ENCODE results near the gene IGSF5.

DNA sequence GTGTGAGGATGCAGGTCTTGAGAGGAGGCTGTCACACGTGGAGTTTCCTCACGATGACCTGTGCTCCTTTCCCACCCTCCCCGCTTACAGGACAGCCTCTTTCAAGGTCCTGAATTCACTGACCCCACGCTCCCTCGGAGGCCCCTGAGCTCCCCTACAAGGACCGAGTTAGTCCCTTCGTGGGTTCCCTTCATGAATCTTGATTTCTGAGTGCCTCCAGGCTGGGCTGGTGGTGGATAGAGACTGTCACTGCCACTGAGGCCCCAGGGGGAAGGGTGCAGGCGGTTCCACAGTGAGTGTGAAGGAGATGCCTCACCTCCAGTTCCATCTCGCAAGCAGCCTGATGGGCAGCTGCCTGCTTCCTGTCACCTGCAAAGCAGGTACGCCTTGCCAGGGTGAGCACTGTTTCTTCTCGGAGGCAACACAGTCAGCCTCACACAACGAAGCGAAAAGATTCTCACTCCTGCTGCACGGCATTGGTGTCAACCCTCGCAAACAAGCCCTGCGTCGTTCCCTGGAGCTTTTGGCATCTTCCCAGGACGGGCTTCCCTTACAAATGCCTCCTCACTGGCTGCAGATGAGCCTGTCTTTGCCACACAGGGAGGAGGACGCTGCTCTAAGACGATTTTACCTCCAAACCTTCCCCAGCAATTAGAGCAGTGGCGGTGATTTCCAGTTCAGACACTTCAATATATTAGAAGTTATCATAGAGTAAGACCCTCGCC is 95.6 kb downstream of the IGSF5 start:
- TF ChIP-seq, protein P1, sequence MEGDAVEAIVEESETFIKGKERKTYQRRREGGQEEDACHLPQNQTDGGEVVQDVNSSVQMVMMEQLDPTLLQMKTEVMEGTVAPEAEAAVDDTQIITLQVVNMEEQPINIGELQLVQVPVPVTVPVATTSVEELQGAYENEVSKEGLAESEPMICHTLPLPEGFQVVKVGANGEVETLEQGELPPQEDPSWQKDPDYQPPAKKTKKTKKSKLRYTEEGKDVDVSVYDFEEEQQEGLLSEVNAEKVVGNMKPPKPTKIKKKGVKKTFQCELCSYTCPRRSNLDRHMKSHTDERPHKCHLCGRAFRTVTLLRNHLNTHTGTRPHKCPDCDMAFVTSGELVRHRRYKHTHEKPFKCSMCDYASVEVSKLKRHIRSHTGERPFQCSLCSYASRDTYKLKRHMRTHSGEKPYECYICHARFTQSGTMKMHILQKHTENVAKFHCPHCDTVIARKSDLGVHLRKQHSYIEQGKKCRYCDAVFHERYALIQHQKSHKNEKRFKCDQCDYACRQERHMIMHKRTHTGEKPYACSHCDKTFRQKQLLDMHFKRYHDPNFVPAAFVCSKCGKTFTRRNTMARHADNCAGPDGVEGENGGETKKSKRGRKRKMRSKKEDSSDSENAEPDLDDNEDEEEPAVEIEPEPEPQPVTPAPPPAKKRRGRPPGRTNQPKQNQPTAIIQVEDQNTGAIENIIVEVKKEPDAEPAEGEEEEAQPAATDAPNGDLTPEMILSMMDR (IDR thresholded peaks at IDR 0.05): no peak
- no peak for TF ChIP-seq EP300 (IDR thresholded peaks at IDR 0.05)
